IPS-20b (cell line): ENCODE results near the gene GOLGA6B.
"Not testable (repeated sequence)": the region's sequence is repeated elsewhere in the genome, so short reads cannot be mapped to it uniquely, and the experiment has no call there.

ENCODE experiments used
- H3K27ac ChIP-seq: one replicate; pipeline ENCODE4 v1.5.1; 2013; ENCODE audit warnings: low read length
- H3K27me3 ChIP-seq: 2 replicates; pipeline ENCODE4 v1.6.1; 2013; ENCODE audit warnings: mild to moderate bottlenecking, low read length, inconsistent platforms; ENCODE audit not compliant: insufficient read depth
- H3K36me3 ChIP-seq: 2 replicates; pipeline ENCODE4 v1.6.1; 2013; ENCODE audit warnings: low read depth, mild to moderate bottlenecking, inconsistent platforms, low read length, moderate library complexity; ENCODE audit not compliant: insufficient read depth
- H3K4me1 ChIP-seq: 2 replicates; pipeline ENCODE4 v1.6.1; 2013; ENCODE audit warnings: mild to moderate bottlenecking, control low read depth, inconsistent platforms, low read length, moderate library complexity; ENCODE audit not compliant: insufficient read depth
- H3K4me3 ChIP-seq: 2 replicates; pipeline ENCODE4 v1.5.1; 2013; ENCODE audit warnings: mild to moderate bottlenecking, low read length, inconsistent platforms
- H3K9ac ChIP-seq: 2 replicates; pipeline ENCODE4 v1.6.1; 2013; ENCODE audit warnings: low read depth, mild to moderate bottlenecking, inconsistent platforms, low read length, moderate library complexity
- H3K9me3 ChIP-seq: 2 replicates; pipeline ENCODE4 v1.6.1; 2013; ENCODE audit warnings: mild to moderate bottlenecking, low read depth, low read length, inconsistent platforms; ENCODE audit not compliant: insufficient read depth

Gene GOLGA6B, protein sequence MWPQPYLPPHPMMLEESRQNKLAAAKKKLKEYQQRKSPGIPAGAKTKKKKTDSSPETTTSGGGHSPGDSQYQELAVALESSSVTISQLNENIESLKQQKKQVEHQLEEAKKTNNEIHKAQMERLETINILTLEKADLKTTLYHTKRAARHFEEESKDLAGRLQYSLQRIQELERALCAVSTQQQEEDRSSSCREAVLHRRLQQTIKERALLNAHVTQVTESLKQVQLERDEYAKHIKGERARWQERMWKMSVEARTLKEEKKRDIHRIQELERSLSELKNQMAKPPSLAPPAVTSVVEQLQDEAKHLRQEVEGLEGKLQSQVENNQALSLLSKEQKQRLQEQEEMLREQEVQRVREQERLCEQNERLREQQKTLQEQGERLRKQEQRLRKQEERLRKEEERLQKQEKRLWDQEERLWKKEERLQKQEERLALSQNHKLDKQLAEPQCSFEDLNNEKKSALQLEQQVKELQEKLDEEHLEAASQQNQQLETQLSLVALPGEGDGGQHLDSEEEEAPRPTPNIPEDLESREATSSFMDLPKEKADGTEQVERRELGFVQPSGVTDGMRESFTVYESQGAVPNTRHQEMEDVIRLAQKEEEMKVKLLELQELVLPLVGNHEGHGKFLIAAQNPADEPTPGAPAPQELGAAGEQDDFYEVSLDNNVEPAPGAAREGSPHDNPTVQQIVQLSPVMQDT

DNA sequence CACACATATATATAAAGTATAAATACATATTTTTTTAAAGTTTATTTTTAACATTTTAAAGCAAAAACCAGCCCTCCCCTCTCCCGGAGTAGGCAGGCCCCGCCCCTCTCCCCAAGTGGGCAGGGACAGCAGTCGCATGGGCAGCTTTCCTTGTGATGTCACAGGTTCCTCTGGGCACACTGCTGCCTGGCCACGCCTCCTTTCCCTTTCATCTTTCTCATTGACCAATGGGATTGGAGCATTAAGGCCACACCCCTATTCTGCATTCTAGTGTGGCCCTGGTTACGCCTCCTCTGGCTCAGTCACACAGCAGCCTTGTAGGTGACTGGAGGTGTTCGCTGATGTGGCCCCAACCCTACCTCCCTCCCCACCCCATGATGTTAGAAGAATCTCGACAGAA, at the start of gene GOLGA6B:
Gene GOLGA6B (plus strand): TSS at position 301 of the 400 bp plus-strand sequence. CDS start 41 bp downstream, at position 342.
- not testable (repeated sequence) for H3K27ac ChIP-seq, H3K9me3 ChIP-seq, H3K27me3 ChIP-seq, H3K9ac ChIP-seq, H3K4me1 ChIP-seq, H3K36me3 ChIP-seq, H3K4me3 ChIP-seq

DNA sequence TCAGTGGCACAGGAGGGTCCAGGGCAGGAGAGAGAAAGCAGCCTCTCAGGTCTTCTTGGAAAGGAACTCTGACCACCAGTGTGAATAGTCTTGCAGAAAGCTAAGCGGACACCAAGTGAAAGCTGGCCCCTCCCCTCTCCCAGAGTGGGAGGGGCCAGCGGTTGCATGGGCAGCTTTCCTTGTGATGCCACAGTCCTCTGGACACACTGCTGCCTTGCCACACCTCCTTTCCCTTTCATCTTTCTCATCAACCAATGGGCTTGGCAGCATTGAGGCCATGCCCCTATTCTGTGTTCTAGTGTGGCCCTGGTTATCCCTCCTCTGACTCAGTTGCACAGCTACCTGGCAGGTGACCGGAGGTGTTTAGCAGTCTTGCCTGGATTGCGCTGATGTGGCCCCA, 49.7 kb upstream of the GOLGA6B start:
- Histone ChIP-seq H3K4me3 (no peak overlapping the region), H3K9ac (no peak overlapping the region), H3K4me1 (no peaks in the 10 kb centered on the region), H3K36me3 (no peaks in the 10 kb centered on the region), H3K27me3 (no peaks in the 10 kb centered on the region), H3K9me3 (no peaks in the 10 kb centered on the region), H3K27ac (no peak overlapping the region)

DNA sequence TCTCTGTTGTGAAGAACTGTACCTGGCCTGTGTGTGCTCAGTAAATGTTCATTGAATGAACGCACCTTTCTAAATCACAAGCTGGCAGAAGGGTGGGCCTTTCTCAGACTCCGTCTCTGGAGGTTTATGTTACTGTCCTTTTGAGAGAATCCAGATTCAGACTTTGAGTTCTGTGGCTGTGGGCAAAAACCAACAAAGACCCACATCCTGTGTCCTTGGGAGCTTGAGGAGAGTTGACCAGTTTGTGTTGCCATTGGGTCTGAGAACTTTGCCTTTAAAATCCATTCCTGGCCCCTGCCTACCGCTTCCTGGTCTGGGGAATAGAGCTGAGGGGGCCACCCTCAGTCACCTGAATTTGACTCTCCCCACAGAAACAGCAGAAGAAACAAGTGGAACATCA, 46.4 kb upstream of the GOLGA6B start:
- not testable (repeated sequence) for H3K9ac ChIP-seq, H3K4me1 ChIP-seq, H3K4me3 ChIP-seq, H3K9me3 ChIP-seq, H3K36me3 ChIP-seq, H3K27me3 ChIP-seq, H3K27ac ChIP-seq

DNA sequence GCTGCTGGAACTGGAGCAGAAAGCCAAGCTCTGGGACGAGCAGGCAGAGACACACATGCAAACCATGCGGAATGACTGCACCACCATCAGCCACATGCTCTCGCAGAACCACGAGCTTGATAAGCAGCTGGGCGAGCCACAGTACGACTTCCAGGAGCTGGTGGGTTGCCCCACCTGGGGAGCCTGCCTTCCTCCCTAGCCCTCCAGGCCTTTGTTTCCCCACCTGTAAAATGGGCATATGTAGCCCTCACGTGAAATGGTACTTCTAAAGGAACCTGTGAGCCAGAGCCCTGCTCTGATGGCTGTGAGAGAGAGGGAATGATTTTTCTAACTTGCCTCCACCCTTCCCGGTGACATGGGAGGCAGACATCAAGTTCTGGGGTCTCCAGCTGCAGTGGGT, 44.6 kb upstream of the GOLGA6B start:
- Histone ChIP-seq H3K9ac (no peak overlapping the region), H3K4me1 (no peaks in the 10 kb centered on the region; the same call in 1 of the 2 replicates), H3K4me3 (no peak overlapping the region), H3K27me3 (no peaks in the 10 kb centered on the region), H3K27ac (no peak overlapping the region), H3K9me3 (no peaks in the 10 kb centered on the region), H3K36me3 (no peaks in the 10 kb centered on the region)

DNA sequence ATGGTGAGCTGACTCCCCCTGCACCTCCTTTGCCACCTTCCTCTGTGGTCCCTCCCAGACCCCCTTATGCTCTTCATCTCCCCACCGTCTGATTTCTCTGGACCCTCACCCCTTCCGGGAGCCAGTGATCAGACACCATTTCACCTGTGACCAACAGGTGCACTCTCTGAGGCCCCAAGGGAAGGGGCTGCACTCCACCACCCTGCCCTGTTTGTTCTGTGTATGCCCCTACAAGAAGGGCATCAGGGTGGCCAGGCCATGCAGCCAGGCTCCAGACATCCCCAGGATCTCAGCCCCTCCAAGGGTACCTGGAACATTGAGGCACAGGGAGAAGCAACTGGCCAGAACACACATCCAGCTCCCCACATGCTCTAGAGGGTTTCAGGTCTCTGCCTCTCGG, 42.2 kb upstream of the GOLGA6B start:
- H3K9ac ChIP-seq, H3K9me3 ChIP-seq, H3K36me3 ChIP-seq, H3K27me3 ChIP-seq, H3K4me3 ChIP-seq, H3K27ac ChIP-seq: not testable (repeated sequence)
- peaks cover 10% of the 10 kb centered on the region for H3K4me1 ChIP-seq

DNA sequence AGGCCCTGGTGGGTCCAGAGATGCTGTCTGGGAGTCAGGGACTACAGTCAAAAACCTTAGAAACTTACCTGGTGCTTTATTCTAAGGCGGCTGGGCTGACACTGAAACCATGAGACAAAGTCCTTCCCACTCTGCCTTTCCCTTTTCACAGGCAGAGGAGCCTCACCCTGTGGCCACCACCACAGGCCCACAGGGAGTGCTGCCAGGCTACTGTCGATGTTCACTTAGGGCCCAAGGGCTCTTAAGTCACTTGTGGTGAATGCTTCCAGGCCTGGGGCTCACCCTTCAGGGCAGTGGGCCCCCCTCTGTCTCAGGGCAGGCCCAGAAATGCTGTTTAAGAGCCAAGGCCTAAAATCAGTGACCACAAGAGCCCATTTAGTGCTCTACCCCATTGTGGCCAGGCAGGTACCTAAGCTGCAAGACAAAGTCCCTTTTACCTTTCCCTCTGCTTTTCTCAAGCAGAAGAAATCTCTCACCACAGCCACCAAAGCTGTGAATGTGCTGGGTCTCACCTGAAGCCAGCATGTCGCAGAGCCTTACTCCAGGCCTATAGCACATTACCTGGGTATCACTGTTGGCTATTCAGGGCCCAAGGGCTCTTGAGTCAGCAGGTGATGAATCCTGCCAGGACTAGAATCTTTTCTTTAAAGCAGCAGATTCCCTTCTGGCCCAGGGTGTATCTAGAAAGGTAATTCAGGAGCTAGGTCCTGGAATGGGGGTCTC, 39.5 kb upstream of the GOLGA6B start:
- H3K36me3 ChIP-seq = no peaks in the 10 kb centered on the region
- H3K4me1 ChIP-seq = peaks cover 10% of the 10 kb centered on the region
- H3K9me3 ChIP-seq = no peaks in the 10 kb centered on the region
- peak overlapping the region; percentile 34; the same call in 1 of the 2 replicates for H3K4me3 ChIP-seq
- H3K9ac ChIP-seq = peak overlapping the region; percentile 7; the same call in 1 of the 2 replicates
- no peak overlapping the region for H3K27ac ChIP-seq
- H3K27me3 ChIP-seq = no peaks in the 10 kb centered on the region

DNA sequence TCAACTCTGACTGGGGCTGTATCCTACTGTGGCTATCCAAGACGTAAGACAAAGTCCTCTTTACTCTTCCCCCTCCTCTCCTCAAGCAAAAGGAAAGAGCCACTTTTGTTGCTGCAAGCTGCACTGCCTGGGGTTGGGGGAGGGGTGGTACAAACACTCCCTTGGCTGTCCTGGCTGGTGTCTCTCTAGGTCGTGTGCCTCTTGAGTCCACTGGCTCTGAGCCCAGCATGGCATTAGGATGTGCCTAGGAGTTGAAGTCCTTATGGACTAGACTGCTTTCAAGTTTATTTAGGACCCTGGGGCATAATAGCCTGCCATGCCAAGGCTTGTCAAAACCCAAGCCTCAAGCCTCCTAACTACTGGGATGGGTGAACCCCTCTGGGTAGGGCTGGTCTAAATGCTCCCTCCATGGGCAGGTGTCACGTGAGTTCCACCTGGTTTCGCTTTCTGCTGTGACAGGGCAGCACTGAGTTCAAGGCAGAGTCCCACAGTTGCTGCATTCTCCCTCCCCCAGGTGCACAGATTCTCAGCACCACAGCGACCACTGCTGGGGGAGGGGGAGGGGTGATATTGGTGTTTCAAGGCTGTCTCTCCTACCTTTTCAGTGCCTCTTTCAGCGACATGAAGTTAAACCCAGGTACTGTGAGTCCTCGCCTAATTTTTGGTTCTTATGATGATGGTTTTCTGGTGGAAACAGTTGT, 38.8 kb upstream of the GOLGA6B start:
- Histone ChIP-seq H3K9ac (peak overlapping the region; percentile 7; the same call in 1 of the 2 replicates), H3K4me3 (peak overlapping the region; percentile 34; the same call in 1 of the 2 replicates), H3K4me1 (peaks cover 10% of the 10 kb centered on the region)
- H3K27me3 ChIP-seq, H3K9me3 ChIP-seq, H3K27ac ChIP-seq, H3K36me3 ChIP-seq: not testable (repeated sequence)

DNA sequence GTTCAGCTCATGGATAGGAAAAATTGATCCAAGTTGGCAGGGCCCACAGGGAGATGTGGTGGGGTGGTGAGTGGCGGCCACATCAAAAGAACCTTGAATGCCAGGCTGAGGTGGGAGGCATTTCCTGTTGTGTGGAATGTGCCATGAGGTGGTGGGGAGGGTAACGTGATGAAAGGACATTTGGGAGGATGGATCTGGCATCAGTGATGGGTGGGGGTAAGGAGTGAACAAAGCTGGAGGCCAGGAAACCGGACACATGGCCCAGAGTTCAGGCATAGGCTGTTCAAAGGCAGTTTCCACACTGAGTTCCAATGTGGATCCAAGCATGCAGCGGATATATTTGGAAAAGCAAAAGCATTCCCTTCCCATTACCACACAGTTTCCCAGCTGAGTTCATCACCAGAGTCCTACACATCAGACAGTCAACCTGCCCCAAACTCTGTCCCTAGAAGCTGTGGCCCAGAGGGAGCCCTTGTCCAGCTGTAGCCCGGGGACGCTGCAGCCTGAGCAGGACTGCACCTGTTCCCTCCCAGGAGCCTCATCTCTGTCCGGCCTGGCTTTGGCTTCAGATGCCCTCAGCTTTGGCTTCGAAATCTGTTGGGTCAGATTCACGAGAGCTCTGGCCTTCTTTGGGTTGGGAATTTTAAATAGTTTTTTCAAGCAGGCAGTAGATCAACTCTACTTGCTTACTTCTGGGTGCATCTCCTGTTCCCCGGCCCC, 37.8 kb upstream of the GOLGA6B start:
- no peak overlapping the region for H3K27ac ChIP-seq
- H3K27me3 ChIP-seq = no peaks in the 10 kb centered on the region
- H3K9ac ChIP-seq = no peak overlapping the region
- no peak overlapping the region for H3K4me3 ChIP-seq
- no peaks in the 10 kb centered on the region for H3K9me3 ChIP-seq
- peaks cover 10% of the 10 kb centered on the region for H3K4me1 ChIP-seq
- no peaks in the 10 kb centered on the region for H3K36me3 ChIP-seq

DNA sequence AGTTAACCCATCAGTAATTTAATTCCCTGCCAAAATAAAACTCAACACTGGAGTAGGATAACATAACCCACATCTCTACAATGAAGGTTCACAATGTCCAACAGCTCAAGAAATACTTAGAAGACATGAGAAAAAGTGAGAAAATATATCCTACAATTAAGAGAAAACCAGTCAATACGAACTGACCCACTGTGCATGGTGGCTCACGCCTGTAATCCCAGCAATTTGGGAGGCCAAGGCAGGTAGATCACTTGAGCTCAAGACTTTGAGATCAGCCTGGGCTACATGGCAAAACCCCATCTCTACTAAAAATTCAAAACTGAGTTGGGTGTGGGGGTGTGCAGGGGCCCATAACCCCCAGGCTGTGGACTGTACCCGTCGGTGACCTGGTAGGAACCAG, 30.6 kb upstream of the GOLGA6B start:
- H3K9me3 ChIP-seq, H3K27ac ChIP-seq, H3K27me3 ChIP-seq, H3K36me3 ChIP-seq, H3K4me3 ChIP-seq, H3K4me1 ChIP-seq, H3K9ac ChIP-seq: not testable (repeated sequence)

DNA sequence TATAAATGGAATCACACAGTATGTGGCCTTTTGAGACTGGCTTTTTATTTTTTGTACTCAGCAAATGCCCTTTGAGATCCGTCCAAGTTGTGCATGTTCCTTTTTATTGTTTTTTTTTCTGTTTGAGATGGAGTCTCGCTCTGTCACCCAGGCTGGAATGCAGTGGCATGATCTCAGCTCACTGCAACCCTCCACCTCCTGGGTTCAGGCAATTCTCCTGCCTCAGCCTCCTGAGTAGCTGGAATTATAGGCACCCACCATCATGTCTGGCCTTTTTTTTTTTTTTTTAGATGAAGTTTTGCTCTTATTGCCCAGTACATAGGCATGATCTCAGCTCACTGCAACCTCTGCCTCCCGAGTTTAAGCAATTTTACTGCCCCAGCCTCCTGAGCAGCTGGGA, 28.3 kb upstream of the GOLGA6B start:
- not testable (repeated sequence) for H3K27ac ChIP-seq, H3K4me3 ChIP-seq, H3K9me3 ChIP-seq, H3K27me3 ChIP-seq, H3K9ac ChIP-seq, H3K36me3 ChIP-seq, H3K4me1 ChIP-seq
